Loucy (cell line): Measurements from ENCODE around the gene COL27A1.

Source experiments
- H2AFZ ChIP-seq: fragments of 200-600 bp; sonication (generic); 2 replicates; pipeline ENCODE4 v1.6.0; 2016; ENCODE audit warnings: antibody characterized with exemption, mild to moderate bottlenecking, low read length, moderate library complexity
- H3F3A ChIP-seq: fragments of 200-600 bp; 2 replicates; pipeline ENCODE4 v1.6.0; 2016; ENCODE audit warnings: antibody characterized with exemption, low read depth, mild to moderate bottlenecking
- H3K27me3 ChIP-seq: fragments of 200-600 bp; sonication (generic); 2 replicates; pipeline ENCODE4 v1.6.1; 2014; ENCODE audit warnings: low read length, mild to moderate bottlenecking; ENCODE audit not compliant: insufficient read depth, poor library complexity, severe bottlenecking
- H3K36me3 ChIP-seq: fragments of 200-600 bp; sonication (generic); 2 replicates; pipeline ENCODE4 v1.6.1; 2016; ENCODE audit warnings: low read length; ENCODE audit not compliant: insufficient read depth
- H3K4me1 ChIP-seq: fragments of 200-600 bp; sonication (generic); 2 replicates; pipeline ENCODE4 v1.5.1; 2014; ENCODE audit warnings: low read length, mild to moderate bottlenecking; ENCODE audit not compliant: insufficient read depth, poor library complexity, severe bottlenecking
- H3K4me2 ChIP-seq: fragments of 200-600 bp; sonication (generic); 2 replicates; pipeline ENCODE4 v1.6.0; 2014; ENCODE audit warnings: antibody characterized with exemption, low read length, low read depth, mild to moderate bottlenecking; ENCODE audit not compliant: poor library complexity, severe bottlenecking
- H3K4me3 ChIP-seq: fragments of 200-600 bp; sonication (generic); 2 replicates; pipeline ENCODE4 v1.5.1; 2014; ENCODE audit warnings: low read length, mild to moderate bottlenecking, mixed read lengths; ENCODE audit not compliant: poor library complexity, severe bottlenecking
- H3K79me2 ChIP-seq: fragments of 200-600 bp; sonication (generic); 2 replicates; pipeline ENCODE4 v1.6.1; 2014; ENCODE audit warnings: low read length; ENCODE audit not compliant: insufficient read depth
- H3K9ac ChIP-seq: fragments of 200-600 bp; sonication (generic); 2 replicates; pipeline ENCODE4 v1.6.0; 2014; ENCODE audit warnings: mild to moderate bottlenecking, low read depth, low read length, moderate library complexity; ENCODE audit not compliant: poor library complexity, severe bottlenecking
- H3K9me2 ChIP-seq: fragments of 200-600 bp; sonication (generic); replicated peaks from 2 replicates; pipeline ENCODE4 v1.6.1; 2016; ENCODE audit warnings: low read depth, low read length, mixed read lengths
- H3K9me3 ChIP-seq: fragments of 200-600 bp; sonication (generic); 2 replicates; pipeline ENCODE4 v1.6.1; 2014; ENCODE audit warnings: mild to moderate bottlenecking, antibody characterized with exemption, low read length, low read depth; ENCODE audit not compliant: insufficient read depth
- H4K20me1 ChIP-seq: fragments of 200-600 bp; sonication (generic); 2 replicates; pipeline ENCODE4 v1.6.0; 2014; ENCODE audit warnings: antibody characterized with exemption, low read length, mild to moderate bottlenecking; ENCODE audit not compliant: insufficient read depth, poor library complexity, severe bottlenecking
- EZH2phosphoT487 ChIP-seq: fragments of 200-600 bp; IDR thresholded peaks from 2 replicates; pipeline ENCODE4 v1.6.1; 2018; ENCODE audit warnings: antibody characterized with exemption, mild to moderate bottlenecking, moderate library complexity, borderline replicate concordance
- TF ChIP-seq, protein P1 (sequence below): fragments of 200-600 bp; sonication (generic); conservative IDR thresholded peaks from 2 replicates; pipeline ENCODE4 v1.5.1; 2014; ENCODE audit warnings: mild to moderate bottlenecking, antibody characterized with exemption, low read length

COL27A1 gene

DNA sequence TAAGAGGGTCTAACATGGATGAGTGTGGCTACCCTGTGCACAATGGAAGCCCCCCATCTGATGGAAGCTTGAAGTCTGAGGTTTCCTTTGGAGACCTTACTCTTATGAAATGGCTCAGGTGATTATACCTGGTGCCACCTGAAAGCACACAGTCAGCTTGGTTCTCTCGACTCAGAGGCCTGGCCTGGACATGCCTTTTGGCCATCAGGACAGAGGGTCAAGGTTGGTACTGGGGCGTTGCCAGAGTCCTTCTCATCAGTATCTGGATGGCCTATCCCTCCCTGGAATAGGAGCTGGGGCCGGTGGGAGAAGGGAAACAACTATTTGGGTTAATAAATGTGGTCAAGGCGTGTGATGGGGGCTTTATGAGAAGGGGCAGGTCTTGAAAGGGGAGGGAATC lies 48.9 kb downstream of the COL27A1 start:
- no peaks in the 10 kb centered on the region for H3K79me2 ChIP-seq
- H3K9me3 ChIP-seq = no peaks in the 10 kb centered on the region
- no peaks in the 10 kb centered on the region for H3K4me1 ChIP-seq
- H3F3A ChIP-seq = no peaks in the 10 kb centered on the region
- no peak overlapping the region for H2AFZ ChIP-seq
- H3K9ac ChIP-seq = no peak overlapping the region
- no peaks in the 10 kb centered on the region for H3K27me3 ChIP-seq
- H3K4me3 ChIP-seq = no peak overlapping the region
- no peak overlapping the region for H3K4me2 ChIP-seq
- H3K36me3 ChIP-seq = no peaks in the 10 kb centered on the region
- no peak for TF ChIP-seq EZH2phosphoT487
- TF ChIP-seq, protein P1, sequence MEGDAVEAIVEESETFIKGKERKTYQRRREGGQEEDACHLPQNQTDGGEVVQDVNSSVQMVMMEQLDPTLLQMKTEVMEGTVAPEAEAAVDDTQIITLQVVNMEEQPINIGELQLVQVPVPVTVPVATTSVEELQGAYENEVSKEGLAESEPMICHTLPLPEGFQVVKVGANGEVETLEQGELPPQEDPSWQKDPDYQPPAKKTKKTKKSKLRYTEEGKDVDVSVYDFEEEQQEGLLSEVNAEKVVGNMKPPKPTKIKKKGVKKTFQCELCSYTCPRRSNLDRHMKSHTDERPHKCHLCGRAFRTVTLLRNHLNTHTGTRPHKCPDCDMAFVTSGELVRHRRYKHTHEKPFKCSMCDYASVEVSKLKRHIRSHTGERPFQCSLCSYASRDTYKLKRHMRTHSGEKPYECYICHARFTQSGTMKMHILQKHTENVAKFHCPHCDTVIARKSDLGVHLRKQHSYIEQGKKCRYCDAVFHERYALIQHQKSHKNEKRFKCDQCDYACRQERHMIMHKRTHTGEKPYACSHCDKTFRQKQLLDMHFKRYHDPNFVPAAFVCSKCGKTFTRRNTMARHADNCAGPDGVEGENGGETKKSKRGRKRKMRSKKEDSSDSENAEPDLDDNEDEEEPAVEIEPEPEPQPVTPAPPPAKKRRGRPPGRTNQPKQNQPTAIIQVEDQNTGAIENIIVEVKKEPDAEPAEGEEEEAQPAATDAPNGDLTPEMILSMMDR = no peak
- H3K9me2 ChIP-seq = no peaks in the 10 kb centered on the region
- no peaks in the 10 kb centered on the region for H4K20me1 ChIP-seq

DNA sequence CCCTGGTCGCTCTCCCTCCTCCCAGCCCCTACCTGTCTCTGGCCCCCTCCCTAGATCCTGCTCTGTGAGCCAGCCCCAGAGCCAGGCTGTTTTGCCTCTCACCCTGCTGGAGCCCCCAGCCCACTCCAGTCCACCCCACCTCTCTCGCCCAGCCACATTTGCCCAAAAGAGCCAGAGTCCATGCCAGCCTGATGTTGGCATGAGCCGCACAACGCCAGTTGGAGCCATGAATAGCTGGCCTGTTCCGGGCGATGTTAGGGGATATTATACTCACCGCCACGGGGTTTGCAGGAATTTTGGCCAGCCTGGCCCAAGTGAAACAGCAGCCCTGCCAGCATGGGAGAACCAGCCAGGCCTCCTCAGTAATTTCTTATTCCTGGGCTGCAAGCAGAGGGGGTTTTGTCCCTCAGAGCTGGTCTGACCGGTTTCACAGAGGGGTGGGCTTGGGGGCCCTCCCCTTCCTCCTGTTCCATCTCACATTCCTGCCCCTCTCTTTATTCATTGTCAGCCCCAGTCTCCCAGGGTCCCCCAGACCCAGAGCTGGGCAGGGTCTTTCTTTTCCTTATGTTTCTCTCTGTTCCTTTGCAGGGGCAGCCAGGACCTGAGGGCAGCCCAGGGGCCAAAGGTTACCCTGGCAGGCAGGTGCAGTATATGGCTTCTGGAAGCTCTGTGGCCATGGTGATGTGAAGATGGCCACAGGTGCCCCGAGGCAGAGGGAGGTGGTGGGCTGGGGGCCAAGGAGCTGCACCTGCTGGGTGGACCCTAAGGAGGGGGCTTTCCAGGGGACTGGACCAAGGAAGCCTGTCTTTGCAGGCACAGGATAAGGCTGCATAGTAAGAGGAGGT lies 50.1 kb downstream of the COL27A1 start:
- Histone ChIP-seq H3K9ac (no peak overlapping the region), H3F3A (no peaks in the 10 kb centered on the region), H2AFZ (no peak overlapping the region), H3K79me2 (no peaks in the 10 kb centered on the region), H3K27me3 (no peaks in the 10 kb centered on the region), H3K9me2 (no peaks in the 10 kb centered on the region), H3K4me1 (no peaks in the 10 kb centered on the region), H4K20me1 (no peaks in the 10 kb centered on the region), H3K4me2 (no peak overlapping the region), H3K36me3 (no peaks in the 10 kb centered on the region), H3K4me3 (no peak overlapping the region), H3K9me3 (no peaks in the 10 kb centered on the region)
- no peak for TF ChIP-seq EZH2phosphoT487
- TF ChIP-seq, protein P1 = no peak

DNA sequence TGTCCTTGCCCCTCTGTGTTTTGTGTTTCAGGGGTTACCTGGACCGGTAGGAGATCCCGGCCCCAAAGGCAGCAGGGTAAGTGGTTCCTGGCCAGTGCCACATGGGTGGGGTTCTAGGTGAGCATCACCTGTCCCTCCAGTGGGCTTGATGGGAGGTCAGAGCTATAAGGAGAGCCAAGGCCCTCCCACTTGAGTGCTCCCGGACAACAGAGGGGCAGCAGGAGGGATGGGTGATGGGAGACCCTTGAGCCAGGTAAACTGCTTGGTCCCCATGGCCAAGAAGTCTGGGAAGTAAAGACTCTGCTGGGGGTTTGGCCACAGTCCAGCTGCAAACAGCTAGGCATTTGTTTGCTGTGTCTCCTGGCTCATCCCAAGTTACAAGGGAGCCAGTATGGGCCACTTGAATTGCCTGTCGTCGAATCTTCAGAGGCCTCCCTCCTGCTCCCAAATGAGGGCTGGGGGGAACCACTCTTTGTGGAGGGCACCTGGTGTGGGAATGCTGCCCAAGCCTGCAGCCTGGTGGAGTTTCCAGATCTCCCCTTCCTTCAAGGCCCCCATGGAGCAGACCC lies 51.0 kb downstream of the COL27A1 start:
- no peak overlapping the region for H3K9ac ChIP-seq
- no peaks in the 10 kb centered on the region for H3K9me2 ChIP-seq
- H4K20me1 ChIP-seq = no peaks in the 10 kb centered on the region
- TF ChIP-seq, protein P1 = no peak
- no peak for TF ChIP-seq EZH2phosphoT487
- H3K4me3 ChIP-seq = no peak overlapping the region
- H3K27me3 ChIP-seq = no peaks in the 10 kb centered on the region
- H3K9me3 ChIP-seq = no peaks in the 10 kb centered on the region
- no peaks in the 10 kb centered on the region for H3K4me1 ChIP-seq
- H3K36me3 ChIP-seq = no peaks in the 10 kb centered on the region
- H3K79me2 ChIP-seq = no peaks in the 10 kb centered on the region
- no peak overlapping the region for H3K4me2 ChIP-seq
- H3F3A ChIP-seq = no peaks in the 10 kb centered on the region
- no peak overlapping the region for H2AFZ ChIP-seq
